ENCODE results near the gene ASTN2.
"Not testable (repeated sequence)": the region's sequence is repeated elsewhere in the genome, so short reads cannot be mapped to it uniquely, and the experiment has no call there.

ASTN2 gene

GRCh38 chr9:116717150-116717549, 697.7 kb downstream of the ASTN2 start:
- DNase-seq: no peak

GRCh38 chr9:116716438-116716837, 698.4 kb downstream of the ASTN2 start:
- DNase-seq: no peak

GRCh38 chr9:116715751-116716150, 699.1 kb downstream of the ASTN2 start:
- DNase-seq: no peak

DNA sequence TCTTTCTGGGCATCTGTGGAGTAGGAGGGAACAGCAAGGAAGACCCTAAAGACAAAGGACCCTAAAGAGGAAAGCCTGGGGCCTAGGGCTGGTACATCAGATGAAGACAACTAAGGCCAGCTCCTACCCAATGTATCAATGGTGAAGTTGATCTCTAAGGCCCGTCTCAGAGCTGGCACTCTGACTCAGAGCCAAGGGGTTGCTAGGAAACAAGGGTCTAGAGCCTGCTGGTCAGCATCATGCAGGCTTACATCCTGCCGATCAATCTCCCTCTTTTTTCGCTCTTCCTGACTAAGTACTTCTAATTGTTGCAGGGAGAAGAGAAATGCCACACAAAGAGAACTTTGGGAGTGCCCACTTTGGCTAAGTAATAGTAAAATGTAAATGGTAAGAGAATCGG, 701.6 kb downstream of the ASTN2 start:
- DNase-seq: no peak

DNA sequence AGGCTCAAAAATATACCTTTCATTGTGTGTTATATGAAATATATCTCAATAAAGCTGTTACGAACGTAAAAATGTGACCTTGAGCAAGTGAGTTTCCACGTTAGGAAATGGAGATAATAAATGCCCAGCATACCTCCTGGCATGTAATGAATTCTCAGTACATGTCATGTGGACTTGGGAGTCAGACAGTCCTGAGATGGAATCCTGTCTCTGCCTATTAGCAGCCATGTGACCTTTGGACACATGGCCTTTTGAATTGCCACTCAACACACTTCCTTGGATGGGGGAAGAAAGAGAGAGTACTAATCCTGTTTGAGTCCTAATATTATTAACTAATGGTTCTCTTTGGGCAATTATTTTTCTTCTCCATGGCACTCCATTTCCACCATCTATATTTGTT, 702.1 kb downstream of the ASTN2 start:
- no peak for DNase-seq

- no peak for DNase-seq
These were observed 708.3 kb downstream of the ASTN2 start for GRCh38 chr9:116706310-116707290.

GRCh38 chr9:116705531-116705930, 709.3 kb downstream of the ASTN2 start:
- DNase-seq: no peak

DNA sequence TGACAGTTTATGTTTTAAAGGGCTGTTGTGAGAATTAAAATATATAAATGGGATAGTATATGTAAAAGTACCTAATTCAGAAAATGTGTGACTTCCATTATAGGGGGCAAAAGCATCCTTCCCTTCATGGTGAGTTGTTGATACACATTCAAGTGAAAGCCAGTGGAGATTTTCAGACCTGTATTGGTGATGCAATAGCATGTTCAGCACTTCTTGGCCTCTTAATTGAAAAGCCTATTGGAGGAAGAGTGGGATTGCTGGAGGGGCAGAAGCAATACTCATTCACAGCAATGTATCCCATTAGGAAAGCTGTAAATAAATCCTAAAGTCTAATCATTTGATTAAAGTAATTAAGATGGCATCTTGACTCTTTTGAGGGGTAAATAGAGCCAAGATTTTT, 710.4 kb downstream of the ASTN2 start:
- DNase-seq: no peak

DNA sequence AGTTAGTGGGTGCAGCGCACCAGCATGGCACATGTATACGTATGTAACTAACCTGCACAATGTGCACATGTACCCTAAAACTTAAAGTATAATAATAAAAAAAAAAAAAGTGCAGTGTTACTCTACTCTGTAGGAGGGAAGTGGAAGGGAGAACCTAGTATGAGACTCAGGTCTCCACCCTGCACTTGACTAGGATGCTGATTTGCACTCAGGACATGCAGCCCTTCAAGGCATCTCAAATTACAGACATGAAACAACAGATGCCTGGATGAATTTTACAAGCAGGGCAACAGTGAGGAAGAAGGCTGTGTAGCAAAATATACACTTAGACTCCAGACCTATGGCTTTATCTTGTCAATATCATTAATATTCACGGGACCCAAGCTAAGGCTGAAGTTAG, 711.2 kb downstream of the ASTN2 start:
- no peak for DNase-seq

DNA sequence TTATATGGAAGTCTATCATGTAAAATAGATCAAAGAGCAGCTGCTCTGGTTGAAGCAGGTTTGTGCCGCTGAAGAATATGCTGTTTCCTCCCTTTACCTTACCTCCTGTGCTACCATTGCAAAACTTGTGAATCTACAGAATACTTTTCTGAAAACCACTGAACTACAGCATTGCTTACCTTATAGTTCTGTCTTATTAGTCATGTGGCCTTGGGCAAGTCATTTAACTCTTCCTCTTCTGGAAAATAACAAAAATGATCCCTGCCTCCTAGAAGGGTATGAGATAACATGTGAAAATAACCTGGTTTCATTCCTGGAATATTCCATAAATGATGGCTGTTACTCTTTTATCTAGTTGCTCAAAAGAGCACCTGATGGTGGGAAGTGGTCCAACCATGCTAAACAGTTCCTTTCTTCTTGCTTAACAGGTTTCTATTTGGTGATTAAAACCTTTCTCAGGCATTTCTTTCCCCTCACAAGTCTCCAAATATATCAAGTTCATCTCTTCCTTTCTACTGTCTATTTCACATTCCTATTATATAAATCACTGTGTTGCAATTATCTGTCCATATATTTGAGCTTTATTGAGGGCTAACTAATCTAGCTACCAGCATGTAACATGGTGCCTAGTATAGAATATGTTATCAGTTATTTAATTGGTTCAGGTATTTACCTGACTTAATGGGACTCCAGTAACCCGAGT, 712.8 kb downstream of the ASTN2 start:
- no peak for DNase-seq

- DNase-seq: no peak
These were observed 713.7 kb downstream of the ASTN2 start for GRCh38 chr9:116700882-116701865.

DNA sequence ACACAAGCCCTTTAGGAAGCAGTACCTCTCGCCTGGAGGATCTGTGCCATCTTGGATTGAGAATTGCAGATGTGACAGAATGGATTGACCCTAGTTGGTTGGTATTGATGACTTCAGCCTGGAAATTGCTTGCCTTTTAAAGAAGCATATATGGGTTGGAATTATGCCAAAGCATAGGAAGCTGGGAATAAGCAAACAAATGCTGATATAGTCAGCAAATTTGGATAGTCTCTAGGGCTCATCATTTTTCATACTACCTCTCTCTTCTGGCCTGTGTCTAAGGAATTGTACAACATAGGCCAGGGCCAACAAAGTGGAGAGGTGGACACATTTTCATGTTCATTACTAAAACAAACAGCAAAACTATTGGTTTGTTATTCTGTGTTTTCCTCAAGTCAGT, 714.6 kb downstream of the ASTN2 start:
- DNase-seq: no peak

- no peak for DNase-seq
These were observed 717.0 kb downstream of the ASTN2 start for GRCh38 chr9:116697887-116698286.

GRCh38 chr9:116697362-116697761, 717.5 kb downstream of the ASTN2 start:
- no peak for DNase-seq

GRCh38 chr9:116695438-116695837, 719.4 kb downstream of the ASTN2 start:
- no peak for DNase-seq

- no peak for DNase-seq
These were observed 720.0 kb downstream of the ASTN2 start for GRCh38 chr9:116694785-116695291.

DNA sequence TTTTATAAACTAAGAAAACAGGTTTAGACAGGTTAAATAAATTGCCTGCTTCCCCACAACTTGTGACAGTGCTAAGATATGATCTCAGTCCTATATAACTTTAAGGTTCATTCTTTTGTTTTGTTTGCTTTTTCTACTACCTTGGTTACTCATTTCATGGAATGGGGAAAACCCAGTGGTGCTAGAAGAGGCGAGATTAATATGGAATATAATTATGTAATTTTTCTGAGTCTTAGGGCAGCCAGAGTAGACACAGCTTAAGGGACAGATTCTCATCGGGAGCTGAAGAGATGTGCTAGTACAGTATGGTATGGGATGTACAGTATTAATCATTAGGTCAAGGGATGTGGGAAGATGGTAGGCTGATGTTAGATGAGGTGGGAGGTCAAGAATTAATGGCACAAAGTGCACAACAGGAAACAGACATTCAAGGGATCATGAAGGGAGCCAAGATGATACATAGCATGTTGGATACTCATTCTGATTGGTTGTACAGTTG, 721.6 kb downstream of the ASTN2 start:
- no peak for DNase-seq

DNA sequence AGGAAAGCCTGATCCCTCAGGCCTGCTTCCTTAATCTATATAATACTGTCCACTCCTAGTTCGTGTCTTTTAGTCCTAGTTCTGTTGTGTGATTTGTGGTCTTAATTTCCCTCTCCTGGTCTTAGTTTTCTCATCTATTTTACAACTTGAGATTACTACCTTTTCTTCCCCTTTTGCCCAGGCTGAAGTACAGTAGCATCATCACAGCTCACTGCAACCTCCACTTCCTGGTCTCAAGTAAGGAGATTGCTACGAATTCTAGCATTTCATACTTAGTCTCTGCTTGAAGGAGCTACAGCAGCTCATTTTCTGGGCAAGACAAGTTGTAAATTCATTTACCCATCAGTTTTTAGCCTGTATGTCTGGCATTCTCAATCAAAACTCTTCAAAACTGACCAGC, 722.2 kb downstream of the ASTN2 start:
- DNase-seq: no peak

GRCh38 chr9:116691607-116692006, 723.2 kb downstream of the ASTN2 start:
- no peak for DNase-seq

DNA sequence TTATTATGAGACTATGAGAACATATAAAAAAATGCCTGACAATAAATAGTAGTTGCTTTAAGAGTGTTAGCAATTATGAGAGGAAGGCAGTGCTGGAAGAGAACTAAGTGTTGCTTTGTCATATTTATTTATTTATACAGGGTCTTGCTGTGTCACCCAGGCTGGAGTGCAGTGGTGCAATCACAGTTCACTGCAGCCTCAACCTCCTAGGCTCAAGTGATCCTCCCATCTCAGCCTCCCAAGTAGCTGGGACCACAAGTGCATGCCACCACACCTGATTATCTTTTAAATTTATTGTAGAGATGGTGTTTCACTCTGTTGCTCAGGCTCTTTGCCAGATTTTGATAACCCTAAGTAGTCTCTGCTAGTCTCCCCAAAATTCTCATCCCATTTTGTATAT, 724.1 kb downstream of the ASTN2 start:
- not testable (repeated sequence) for DNase-seq

DNA sequence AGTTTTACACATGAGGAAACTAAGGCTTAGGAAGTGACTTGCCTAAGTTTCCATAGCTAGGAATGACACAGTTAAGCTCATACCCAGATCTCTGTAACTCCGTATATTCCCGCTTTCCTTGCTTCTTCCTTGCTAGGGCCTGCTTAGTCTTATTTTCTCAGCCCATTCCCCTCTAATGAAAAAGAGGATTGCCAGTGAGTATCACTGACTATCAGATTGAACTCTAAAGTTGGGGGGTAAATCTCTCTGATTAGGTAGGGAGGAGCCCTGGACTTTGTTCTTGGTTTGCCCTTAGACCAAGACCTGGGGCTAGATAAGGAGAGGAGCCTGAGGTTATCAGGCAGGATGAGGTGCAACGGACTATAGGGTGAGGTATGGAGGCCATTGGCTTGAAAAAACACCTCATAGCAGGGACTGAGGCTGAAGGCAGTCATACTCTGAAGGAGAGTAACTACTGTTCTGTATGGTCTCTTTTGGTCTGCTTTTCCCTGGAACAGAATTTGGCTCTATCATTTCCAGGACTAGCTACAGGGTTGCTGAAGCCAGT, 725.3 kb downstream of the ASTN2 start:
- no peak for DNase-seq

Data from activated CD4-positive, alpha-beta T cell treated with anti-CD3 and anti-CD28 coated beads for 4 hours (primary cell).